HG03064 (cell line): Measurements from ENCODE around the gene SMOC2.

Experiments used
- ATAC-seq: cut with Tn5 transposase; IDR thresholded peaks from one replicate; pipeline ENCODE4 v1.9.1; 2021; ENCODE audit warnings: low read depth; ENCODE audit not compliant: unreplicated experiment

Gene SMOC2, protein sequence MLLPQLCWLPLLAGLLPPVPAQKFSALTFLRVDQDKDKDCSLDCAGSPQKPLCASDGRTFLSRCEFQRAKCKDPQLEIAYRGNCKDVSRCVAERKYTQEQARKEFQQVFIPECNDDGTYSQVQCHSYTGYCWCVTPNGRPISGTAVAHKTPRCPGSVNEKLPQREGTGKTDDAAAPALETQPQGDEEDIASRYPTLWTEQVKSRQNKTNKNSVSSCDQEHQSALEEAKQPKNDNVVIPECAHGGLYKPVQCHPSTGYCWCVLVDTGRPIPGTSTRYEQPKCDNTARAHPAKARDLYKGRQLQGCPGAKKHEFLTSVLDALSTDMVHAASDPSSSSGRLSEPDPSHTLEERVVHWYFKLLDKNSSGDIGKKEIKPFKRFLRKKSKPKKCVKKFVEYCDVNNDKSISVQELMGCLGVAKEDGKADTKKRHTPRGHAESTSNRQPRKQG

GRCh38 chr6:168440520-168441433 is at the start of gene SMOC2:
TSS of gene SMOC2 (plus strand) at chr6:168441184. CDS start at chr6:168441371, 187 bp downstream.
- no peak for ATAC-seq

- ATAC-seq = no peak
Measured at GRCh38 chr6:168393126-168393870, 47.7 kb upstream of the SMOC2 start.

DNA sequence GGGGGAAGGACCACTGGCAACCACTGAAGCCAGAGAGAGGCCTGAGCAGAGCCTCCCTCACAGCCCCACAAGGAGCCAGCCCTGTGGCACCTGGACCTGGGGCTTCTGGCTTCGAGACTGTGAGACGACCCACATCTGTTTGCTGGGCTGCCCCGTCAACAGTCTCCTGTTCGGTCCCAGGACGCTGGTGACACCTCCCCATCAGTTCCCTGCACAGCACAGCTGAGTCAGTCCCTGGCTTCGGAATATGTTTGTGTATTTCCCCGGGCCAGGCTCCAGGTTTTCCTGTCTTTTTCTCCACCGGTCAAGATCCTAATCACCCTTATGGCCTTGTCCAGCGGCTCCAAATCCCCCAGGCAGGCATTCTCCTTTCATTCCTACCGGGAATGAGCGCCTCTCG is 46.4 kb upstream of the SMOC2 start:
- ATAC-seq = no peak

DNA sequence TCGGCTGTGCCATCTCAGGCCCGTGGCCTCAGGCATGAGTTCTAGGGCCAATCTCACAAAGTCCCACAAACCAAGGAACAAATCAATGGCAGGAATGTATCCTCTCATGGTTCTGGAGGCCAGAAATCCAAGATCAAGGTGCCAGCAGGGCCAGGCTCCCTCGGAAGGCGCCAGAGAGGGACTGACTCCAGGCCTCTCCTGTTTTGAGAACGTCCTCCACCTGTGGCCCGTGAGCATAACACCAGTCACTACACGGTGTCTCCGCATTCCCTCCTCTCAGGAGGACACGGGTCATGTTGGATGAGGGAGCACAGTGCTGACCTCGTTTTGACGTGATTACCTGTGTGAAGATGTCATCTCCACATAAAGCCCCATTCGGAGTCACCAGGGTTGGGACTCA is 45.0 kb upstream of the SMOC2 start:
- no peak for ATAC-seq

GRCh38 chr6:168396561-168396960 is 44.4 kb upstream of the SMOC2 start:
- no peak for ATAC-seq

DNA sequence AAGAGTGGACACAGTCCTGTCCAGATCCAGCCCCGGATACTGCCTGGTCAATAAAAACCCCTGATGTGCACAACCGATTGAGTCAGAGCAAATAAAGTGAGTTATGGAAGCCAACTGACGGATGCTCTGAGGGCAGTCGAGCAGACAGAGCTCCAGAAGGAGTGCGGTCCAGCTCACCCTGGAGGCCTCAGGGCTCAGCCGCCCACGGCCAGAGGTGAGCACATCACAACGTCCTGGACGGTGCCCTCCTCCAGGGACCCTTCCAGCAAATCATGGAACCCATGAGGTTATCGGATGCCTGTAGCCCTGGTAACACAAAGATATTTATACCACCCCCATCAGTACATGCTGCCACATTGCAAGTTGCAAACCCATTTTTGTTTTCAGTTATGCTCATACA is 44.0 kb upstream of the SMOC2 start:
- ATAC-seq = no peak

DNA sequence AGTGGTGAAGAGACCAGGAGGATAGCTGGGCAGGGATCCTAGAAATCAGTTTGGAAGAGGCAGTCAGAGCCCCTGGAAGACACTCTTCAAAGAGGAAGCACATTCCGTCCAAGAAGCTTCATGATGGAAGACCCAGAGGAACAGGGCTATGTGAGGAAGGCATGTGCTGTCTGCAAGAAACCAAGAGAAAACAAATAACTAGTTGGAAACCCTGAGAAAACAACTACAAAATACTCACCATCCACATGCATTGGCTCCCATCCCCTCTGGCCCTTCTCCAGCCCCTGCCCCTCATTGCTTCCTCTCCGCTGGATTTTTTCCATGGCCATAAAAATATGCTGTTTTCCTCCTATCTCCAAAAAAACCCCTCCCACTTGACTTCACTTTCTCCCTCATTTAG is 40.9 kb upstream of the SMOC2 start:
- no peak for ATAC-seq

DNA sequence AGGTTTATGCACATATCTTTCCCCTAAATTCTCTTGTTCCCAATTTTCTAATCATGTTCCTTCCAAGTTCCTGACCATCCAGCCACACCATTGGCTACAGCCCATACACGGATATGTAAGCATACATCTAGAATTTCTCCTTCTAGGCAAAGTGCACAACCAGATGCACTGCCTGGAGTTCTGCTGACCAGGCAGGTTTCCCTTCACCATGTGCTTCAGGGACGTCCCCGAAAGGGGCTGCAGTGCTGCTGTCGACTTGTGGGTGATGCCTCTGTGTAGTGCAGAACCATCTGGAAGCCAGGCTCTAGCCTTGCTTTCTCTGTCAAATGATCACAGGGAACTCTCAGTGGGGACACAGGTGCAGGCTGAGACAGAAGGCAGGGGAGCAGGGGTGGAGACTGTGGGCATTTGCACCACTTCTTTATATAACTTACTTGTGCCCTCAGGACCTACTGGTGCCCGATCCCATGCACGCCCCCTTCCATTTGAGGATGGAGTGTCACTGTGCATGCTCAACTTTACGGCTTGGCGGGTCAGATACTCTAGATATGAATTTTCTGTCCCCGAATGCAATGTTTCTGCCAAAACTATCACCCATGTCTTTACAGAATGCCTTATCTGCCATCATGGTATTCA is 37.5 kb upstream of the SMOC2 start:
- ATAC-seq = no peak

DNA sequence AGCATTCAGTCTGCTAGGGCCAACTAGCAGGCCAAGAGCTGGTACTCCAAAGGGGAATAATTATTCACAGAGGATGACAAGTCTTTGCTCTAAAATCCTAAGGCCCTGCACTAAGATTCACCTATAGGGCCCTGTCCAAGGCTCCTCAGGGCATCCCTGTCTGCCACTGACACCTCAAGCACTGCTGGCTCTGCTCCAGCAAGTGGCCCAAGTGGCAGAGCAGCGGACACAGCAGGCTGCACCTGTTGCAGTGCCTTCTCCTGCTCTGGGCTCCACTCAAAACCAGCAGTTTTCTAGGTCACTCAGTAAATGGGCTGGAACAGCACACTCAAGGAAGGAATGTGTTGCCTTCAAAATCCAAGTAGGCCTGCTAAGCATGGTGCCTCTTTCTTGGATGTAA is 36.4 kb upstream of the SMOC2 start:
- ATAC-seq = no peak

- ATAC-seq = no peak
Measured at GRCh38 chr6:168407842-168408241, 33.1 kb upstream of the SMOC2 start.

- no peak for ATAC-seq
Measured at GRCh38 chr6:168408504-168409136, 32.4 kb upstream of the SMOC2 start.

GRCh38 chr6:168410035-168410434 is 30.9 kb upstream of the SMOC2 start:
- no peak for ATAC-seq

DNA sequence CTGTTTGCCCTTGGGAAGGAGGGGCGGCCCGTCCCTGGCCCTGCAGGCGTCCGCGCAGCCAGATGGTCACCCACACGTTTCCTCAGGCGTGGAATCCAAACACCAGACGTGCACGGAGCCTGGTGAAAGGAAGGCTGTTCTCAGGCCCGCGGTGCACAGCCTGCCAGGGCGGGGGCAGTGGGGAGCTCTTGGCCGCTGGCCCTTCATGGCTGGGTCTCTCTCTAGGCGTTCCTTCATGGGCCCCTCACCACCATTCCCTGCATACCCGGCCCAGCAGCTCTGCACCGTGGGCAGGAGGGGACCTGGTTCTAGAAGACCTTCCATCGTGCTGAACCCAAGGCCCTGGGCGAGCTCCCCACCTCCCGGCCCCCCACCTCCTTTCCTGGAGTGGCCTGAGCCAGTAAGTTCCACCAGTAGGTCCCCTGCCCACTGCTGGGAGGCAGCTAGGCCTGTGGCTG is 30.4 kb upstream of the SMOC2 start:
- ATAC-seq = no peak

DNA sequence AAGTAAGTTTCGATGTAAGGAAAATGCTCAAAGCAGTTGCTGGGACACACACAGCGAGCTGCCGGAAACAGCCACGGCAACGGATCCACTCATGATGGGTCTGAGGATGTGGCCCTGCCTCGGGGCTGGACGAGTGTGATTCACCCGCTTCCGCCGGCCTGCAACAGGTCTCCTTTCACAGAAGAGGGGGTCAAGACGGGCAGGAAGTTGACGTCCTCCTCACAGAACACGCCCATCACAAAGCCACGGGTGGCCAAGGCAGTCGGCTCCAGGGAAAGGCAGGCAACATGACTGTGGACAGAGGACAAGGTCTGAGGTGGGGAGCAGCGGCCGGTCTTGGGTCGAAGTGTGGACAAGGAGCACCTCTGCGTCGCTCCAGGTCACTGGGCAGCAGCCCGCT is 29.9 kb upstream of the SMOC2 start:
- ATAC-seq = no peak

- no peak for ATAC-seq
Measured at GRCh38 chr6:168411793-168412192, 29.2 kb upstream of the SMOC2 start.

DNA sequence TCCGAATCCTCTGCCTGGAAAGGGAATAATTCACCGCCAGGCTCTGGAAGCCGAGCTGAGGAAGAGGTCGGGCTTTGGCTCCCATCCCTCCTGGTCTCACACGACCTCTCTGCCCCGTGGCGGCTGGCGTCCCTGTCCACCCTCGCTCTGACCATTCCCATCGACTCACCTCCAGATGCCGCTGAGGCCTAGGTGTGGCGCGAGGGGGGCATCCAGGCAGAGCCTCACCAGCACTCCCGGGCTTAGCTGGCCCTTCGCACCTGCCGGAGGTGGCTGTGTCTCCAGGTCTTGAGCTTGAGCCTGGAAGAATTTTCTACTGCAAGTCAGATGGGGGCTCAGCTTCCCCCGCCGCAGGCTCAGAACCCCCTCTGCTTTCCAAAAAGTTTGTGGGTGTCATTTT is 28.5 kb upstream of the SMOC2 start:
- no peak for ATAC-seq

GRCh38 chr6:168413018-168413720 is 27.8 kb upstream of the SMOC2 start:
- ATAC-seq = no peak

GRCh38 chr6:168413856-168414255 is 27.1 kb upstream of the SMOC2 start:
- ATAC-seq = no peak
